Fibroblast of lung (primary cell): Measurements from ENCODE around the gene IZUMO2.

Experiments
- EZH2 ChIP-seq: IDR thresholded peaks from 2 replicates; pipeline ENCODE4 v1.5.1; 2012; ENCODE audit warnings: low read length, control low read depth, mild to moderate bottlenecking; ENCODE audit errors: missing control alignments
- TF ChIP-seq, protein P1 (sequence below), 2 donors: IDR thresholded peaks in 1 of 2; conservative IDR thresholded peaks in 1 of 2; 1 replicate in 1 of 2; 2 replicates in 1 of 2; pipeline ENCODE4 v1.5.1; 2011 to 2012; ENCODE audit warnings: low read length in 2 of 2, control low read depth in 1 of 2, inconsistent platforms in 1 of 2, low read depth in 1 of 2, mild to moderate bottlenecking in 1 of 2

DNA sequence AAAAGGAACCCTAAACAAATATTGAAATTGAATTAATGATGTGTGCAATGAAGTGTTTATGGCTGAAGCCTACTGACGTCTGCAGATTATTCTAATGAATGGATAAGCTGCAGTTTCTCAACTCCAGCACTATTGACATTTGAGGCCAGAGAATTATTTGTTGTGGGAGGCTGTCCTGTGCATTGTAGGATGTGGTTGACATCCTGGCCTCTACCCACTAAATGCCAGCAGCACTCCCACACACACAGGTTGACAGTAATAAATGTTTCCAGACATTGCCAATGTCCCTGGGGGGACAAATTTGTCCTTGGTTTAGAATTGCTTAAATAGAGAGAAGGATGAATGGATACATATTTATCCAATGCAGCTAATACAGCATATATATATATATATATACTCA is 21.1 kb upstream of the IZUMO2 start:
- TF ChIP-seq, protein P1, sequence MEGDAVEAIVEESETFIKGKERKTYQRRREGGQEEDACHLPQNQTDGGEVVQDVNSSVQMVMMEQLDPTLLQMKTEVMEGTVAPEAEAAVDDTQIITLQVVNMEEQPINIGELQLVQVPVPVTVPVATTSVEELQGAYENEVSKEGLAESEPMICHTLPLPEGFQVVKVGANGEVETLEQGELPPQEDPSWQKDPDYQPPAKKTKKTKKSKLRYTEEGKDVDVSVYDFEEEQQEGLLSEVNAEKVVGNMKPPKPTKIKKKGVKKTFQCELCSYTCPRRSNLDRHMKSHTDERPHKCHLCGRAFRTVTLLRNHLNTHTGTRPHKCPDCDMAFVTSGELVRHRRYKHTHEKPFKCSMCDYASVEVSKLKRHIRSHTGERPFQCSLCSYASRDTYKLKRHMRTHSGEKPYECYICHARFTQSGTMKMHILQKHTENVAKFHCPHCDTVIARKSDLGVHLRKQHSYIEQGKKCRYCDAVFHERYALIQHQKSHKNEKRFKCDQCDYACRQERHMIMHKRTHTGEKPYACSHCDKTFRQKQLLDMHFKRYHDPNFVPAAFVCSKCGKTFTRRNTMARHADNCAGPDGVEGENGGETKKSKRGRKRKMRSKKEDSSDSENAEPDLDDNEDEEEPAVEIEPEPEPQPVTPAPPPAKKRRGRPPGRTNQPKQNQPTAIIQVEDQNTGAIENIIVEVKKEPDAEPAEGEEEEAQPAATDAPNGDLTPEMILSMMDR (conservative IDR thresholded peaks at IDR 0.05 in 1 of 2, IDR thresholded peaks at IDR 0.05 in 1 of 2; ENCODE audit: low read depth in 1 of 2, low read length in 2 of 2) = no peak
- no peak for TF ChIP-seq EZH2
